Glomerular visceral epithelial cell (primary cell): ENCODE results near the gene MYOM1.
"Not testable (repeated sequence)": the region's sequence is repeated elsewhere in the genome, so short reads cannot be mapped to it uniquely, and the experiment has no call there.

ENCODE experiments used
- DNase-seq: peaks from one replicate; pipeline ENCODE4 v3.0.0-alpha.2; 2016; ENCODE audit errors: extremely low spot score

Gene MYOM1

DNA sequence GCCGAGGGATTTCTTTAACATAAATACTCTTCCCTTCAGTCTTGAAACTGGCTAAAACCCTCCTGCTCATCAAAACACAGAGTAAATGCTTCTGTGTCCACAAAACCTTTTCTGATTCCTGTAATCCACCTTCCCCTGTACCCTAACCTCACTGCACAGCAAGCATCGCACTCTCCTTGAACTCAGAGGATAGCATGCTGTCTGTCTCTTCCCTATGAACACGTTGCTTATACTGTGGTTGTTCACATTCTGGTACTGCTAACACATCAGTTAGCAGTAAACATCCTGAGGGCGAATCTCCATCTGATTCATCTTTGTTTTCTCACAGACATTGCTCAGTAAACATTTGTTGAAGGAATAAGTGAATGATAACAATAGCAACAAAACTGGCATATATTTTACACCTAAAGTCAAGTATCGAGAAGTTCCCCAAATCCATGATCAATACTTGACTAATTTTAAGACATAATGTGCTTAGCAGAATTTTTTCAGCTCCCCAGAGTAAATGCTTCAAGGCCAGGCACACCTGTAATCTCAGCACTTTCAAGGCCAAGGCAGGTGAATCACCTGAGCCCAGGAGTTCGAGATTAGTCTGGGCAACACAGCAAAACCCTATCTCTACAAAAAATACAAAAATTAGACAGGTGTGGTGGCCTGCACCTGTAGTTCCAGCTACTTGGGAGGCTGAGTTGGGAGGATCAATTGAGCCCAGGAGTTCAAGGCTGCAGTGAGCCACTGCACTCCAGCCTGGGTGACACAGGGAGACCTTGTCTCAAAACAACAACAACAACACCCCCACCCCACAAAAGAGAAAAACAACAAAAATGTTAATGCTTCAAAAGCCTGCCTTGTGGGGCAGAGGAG lies 161.2 kb downstream of the MYOM1 start:
- no peak for DNase-seq

DNA sequence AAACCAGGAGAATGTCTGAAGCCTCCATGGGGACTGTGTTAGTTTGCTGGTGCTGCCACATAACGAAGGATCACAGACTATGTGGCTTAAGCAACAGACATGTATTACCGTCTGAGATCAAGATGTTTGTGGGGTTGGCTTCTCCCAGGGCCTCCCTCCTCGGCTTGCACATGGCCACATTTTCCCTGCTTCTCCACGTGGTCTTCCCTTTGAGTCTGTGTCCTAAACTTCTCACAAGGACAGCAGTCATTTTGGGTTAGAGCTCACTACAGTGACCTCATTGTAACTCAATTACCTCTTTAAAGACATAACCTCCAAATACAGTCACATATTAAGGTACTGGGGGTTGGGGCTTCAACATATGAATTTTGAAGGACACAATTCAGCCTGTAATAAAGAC lies 162.2 kb downstream of the MYOM1 start:
- DNase-seq: no peak

DNA sequence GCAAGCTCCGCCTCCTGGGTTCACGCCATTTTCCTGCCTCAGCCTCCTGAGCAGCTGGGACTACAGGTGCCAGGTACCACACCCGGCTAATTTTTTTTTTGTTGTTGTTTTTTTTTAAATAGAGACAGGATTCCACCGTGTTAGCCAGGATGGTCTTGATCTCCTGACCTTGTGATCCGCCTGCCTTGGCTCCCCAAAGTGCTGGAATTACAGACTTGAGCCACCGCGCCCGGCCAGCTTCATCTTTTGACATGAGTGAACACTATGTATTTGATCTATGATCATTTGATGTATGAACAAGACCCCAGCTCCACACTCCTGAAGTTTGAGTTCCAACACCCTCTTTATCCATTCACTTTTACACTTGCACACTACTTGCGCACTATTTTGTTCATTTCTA lies 163.5 kb downstream of the MYOM1 start:
- DNase-seq: no peak

DNA sequence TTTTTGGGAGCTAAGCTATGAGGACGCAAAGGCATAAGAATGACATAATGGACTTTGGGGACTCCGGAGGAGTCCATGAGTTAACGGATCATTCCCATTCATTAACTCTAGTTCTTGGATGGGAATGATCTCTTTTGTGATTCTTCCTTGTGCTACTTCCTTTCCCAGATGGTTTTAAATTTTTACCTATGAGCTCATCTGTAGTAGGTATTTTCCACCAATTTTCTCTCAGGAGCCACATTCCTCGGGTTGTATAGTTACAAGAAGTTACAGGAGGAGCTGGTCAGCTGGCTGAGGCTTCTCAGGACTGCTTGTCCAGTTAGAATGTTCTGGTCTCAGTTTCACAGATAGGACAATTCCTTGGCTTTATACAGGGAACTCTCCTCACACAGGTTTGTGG lies 164.0 kb downstream of the MYOM1 start:
- DNase-seq: peak; percentile 28

DNA sequence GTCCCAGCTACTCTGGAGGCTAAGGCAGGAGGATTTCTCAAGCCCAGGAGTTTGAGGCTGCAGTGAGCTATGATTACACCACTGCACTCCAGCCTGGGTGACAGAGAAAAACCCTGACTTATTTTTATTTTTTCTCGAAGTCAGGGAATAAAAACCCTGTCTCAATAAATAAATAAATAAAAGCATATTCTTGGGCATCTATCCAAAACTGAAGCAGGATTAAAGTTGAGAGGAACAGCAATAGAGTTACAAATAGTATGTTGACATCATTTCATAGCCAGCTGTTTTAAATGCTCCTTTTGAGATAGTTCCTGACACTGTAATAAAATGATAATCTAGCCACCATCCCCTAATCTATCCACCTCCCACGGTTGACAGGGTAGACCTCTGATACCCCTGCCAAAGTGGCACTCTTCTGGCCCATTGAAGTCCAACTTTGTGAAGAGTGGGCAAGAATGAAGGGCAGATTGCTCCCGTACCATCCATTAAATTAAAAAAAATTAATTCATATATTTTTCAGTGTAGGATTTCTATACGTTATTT lies 164.5 kb downstream of the MYOM1 start:
- no peak for DNase-seq

DNA sequence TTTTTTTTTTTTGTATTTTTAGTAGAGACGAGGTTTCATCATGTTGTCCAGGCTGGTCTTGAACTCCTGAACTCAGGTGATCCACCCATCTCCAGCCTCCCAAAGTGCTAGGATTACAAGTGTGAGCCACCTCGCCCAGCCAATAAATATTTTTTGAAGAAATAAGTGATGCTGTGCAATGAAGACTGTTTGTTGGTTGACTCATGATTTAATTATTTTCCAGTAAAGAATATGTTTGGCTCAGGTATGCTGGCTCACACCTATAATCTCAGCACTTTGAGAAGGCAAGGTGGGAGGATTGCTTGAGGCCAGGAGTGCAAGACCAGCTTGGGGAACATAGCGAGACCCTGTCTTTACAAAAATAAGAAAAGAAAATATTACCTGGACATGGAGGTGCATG lies 165.0 kb downstream of the MYOM1 start:
- no peak for DNase-seq

DNA sequence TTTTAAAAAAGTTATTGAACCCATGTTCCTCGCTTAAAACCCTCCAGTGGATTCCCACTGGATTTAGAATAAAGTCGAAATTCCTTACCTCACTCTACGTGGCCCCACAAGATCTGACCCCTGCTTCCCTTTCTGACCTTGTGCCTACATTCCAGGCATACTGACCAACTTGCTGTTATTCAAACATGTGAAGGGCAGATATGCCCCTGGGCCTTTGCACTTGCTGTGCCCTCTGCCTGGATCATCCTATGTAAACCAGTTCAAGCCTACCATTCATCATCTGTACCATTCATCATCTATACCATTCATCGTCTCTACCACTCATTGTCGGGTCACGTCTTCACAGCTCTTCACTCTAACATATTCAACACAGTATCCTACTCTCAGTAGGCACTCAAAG lies 165.6 kb downstream of the MYOM1 start:
- DNase-seq: no peak

DNA sequence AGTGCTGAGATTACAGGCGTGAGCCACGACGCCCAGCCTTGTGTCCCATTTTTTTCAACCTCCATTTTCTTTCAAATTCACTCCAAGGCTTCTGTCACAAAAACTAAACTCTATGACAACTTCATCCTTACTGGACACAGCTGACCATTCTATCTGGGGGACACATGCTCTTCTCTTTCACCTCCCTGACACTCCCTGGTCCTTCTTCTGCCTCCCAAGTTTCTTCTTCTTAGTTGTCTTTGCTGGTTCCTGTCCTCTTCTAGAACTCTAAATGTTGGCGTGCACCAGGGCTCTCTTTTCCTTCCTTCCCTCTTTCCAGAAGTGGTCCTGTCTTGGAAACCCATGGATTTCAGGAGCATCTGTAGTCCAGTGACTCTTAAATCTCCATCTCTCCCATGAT lies 166.7 kb downstream of the MYOM1 start:
- DNase-seq: no peak

DNA sequence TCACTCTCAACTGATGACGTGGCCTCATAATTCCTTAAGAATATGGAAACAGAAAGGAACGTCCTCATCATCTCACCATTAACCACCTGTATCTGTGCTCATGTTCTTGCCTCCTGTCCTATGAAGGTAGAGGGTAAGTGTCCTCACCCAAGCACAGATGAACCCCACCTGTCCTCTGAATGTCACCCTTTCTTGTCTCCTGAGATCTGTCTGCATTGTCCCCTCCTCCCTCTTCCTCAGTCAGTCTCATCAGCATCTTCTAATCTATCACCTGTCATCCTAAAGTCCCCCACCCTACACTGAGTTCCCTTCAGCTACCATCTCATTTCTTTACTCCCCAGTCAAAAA lies 167.4 kb downstream of the MYOM1 start:
- no peak for DNase-seq

DNA sequence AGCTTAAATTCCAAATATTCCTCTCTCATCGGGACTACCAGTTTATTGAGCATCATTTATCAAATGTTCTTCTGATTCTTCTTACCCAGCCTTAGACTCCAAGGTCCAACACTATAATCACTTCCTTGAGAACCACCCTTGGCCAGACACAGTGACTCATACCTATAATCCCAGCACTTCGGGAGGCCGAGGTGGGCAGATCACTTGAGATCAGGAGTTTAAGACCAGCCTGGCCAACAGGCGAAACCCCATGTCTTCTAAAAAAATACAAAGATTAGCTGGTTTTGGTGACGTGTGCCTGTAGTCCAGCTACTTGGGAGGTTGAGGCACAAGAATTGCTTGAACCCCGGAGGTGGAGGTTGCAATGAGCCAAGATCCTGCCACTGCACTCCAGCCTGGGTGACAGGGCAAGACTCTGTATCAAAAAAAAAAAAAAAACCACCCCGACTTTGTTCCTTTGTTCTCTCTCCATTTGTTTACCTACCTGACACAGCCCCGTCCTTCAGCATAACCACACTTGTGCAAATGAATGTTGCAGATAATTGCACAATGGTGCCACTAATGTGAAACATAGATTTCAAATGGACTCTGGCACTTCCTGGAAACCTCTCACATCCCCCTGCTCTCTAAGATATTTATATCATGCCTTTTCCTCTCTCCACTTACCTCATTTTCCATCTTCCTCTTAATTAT lies 167.9 kb downstream of the MYOM1 start:
- peak; percentile 3 for DNase-seq

DNA sequence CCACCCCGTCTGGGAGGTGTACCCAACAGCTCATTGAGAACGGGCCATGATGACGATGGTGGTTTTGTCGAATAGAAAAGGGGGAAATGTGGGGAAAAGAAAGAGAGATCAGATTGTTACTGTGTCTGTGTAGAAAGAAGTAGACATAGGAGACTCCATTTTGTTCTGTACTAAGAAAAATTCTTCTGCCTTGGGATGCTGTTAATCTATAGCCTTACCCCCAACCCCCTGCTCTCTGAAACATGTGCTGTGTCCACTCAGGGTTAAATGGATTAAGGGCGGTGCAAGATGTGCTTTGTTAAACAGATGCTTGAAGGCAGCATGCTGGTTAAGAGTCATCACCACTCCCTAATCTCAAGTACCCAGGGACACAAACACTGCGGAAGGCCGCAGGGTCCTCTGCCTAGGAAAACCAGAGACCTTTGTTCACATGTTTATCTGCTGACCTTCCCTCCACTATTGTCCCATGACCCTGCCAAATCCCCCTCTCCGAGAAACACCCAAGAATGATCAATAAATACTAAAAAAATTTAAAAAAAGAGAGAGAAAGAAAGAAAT lies 169.8 kb downstream of the MYOM1 start:
- not testable (repeated sequence) for DNase-seq

DNA sequence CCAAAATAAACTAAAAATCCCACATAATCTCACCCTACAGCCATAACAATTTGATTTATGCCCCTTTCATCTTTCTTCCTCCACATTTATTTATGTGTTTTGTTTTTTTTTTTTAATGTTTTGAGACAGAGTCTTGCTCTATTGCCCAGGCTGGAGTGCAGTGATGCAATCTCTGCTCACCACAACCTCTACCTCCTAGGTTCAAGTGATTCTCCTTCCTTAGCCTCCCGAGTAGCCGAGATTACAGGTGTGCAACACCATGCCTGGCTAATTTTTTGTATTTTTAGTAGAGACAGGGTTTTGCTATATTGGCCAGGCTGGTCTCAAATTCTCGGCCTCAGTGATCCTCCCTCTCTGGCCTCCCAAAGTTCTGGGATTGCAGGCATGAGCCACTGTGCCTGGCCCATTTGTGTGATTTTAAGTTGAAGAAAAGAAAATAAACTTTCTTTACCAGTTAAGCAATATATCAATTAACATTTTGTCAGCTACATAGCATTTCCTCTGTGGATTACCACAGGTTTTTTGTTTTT lies 170.9 kb downstream of the MYOM1 start:
- no peak for DNase-seq

DNA sequence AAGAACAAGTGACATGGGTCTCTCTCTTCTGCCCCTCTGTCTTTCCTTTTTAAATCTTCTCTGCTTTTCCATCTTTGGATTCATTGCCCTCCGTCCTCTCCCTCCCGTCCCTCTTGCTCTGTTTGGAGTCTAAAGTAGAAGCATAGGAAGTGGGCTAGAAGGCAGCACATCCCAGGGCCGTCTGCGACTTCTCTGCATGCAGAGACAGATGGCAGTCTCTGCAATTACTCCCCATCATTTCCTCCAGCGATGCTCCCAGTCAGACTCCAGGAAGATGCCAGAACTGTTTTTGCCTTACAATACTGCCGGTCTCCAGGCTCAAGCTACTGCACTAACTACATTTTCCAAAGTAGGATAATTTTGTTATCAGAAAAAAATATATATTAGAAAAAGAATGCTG lies 171.6 kb downstream of the MYOM1 start:
- no peak for DNase-seq

DNA sequence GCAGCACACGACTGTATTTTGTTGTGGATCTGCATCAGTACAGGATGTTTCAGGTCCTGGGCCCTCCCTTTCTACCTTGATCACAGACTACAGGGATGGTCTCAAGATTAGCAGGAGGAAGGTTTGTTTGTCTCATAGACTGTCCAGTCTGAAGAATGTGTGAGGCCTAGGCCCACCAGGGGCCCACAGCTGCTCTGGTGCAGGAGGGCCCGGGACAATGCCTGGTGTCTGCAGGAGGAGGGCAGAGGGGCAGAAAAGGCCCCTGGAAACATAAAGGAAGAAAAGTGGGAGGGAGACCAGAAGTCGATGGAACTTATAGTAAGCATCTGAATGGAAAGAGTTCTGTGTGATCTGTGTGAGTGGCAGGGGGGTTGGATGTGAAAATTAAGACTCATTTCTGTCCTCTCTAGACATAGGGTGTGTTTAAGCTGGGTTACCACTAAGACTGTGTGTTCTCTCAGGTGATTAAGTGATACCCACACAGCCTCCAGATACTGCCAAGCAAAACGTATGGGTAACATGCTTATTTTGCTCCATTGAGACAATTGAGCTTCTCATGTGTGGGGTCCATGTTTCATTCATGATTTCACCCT lies 173.5 kb downstream of the MYOM1 start:
- DNase-seq: no peak

DNA sequence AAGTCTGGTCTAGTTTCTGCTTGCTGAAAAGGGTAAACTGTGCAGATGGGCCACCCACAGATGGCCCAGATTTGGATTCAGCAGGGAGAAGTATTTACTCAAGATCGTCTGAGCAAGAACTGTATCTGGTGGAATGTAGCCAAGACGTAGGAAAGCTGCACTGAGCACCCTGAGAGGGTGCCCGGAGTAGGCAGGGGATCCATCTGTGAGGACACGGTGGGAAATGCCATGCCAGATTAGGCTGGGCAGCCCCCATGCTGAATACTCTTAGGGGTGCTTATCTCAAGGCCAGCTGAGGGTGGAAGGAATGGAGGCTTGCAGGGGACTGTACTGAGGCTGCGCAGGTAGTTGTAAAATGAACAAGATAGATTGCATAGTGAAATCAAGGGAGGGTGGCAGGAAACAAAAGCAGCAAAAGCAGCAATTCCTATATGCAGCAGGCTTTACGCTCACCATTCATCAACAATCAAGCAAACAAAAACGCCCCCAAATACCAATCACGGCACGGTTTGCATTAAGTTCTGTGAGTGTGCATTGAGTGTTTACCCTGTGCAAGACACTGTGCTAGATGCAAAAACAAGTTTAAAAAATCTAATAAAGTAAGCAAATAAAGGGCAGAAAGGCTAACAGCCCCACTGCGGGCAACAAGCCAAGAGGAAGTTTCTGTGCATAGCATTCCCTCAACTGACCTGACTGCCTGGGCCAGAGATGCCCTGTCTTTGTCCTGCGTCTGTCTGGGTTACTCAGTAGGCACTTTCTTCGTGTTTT lies 174.7 kb downstream of the MYOM1 start:
- DNase-seq: peak; percentile 16

DNA sequence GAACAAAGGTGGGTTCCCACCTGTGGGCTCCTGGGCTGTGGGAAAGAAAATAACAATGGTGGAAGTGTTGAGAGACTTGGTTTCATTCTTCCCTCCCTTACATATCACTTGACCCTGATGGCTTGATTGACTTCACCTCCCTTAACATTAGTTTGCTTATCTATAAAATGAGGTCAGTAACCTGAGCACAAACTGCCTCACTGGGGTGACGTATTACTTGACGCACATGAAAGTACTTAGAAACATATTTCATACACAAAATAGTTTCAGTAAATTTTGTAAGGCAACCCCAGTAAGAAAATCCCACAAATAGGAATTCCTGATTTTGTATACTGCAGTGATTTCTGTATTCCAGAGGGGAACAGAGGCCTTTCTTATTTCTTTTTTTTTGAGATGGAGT lies 177.4 kb downstream of the MYOM1 start:
- DNase-seq: no peak

DNA sequence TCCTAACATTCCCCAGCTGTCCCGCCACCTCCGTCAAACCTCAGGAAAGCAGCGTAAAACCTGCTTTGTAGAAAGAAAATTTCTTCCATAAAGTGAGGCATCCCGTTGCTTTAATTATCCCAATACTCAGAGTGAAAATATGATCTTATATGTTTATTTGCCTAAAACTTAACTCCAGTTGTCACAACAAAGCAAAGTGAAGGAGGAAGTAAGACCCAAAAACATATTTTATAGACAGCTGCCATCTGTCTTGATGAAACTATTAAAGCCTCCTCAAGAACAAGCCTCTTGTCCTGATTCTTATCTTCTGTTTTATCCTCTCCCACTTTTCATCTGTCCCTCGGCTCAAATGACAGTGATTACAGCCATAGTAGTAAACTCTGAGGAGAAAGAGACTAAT lies 177.9 kb downstream of the MYOM1 start:
- no peak for DNase-seq

DNA sequence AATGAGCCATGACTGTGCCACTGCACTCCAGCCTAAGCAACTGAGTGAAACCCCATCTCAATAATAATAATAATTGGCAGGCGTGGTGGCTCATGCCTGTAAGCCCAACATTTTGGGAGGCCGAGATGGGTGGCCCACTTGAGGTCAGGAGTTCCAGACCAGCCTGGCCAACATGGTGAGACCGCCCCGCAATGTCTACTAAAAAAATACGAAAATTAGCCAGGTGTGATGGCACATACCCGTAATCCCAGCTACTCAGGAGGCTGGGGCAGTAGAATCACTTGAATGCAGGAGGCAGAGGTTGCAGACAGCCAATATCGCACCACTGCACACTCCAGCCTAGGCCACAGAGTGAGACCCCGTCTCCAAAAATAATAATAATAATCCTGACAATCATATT lies 178.9 kb downstream of the MYOM1 start:
- no peak for DNase-seq

DNA sequence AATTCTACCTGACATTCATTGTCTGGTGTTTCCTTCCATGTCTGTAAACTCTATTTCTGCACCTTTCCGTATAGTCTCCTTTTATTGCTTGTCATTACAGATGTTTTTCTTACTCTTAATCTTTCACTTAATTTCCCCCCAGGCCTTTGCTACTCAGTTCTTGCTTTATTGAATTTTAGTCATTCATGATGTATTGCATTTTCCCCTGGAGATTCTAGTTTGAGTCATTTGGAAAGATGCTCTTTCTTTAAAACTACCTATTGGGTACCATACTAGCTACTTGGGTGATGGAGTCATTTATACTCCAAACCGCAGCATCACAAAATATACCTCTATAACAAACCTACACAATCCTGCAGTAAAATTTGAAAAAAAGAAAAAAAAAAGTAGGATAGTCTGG lies 179.6 kb downstream of the MYOM1 start:
- no peak for DNase-seq

DNA sequence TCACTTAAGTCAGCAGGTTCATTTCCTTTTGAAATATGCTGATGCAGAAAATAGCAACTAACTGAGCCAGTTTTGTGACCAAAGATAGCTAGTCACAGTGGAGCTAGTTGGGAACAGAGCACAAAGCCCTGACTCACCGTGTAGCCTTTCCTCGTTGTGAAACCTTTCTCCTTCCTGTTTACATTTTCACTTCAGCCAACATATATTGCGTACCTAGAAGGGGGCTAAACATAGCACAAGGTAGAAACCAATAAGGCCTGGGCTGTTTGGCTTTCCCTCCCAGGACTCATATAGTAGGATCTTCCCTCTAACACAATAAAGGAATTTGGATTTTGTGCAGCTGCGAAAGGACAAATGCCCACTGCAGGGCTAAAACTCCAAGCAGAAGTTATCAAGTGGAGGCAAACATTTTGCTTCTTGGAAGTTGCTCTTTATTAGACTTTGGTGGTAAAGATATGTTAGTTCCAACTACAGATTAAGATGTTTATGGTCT lies 182.3 kb downstream of the MYOM1 start:
- DNase-seq: no peak

DNA sequence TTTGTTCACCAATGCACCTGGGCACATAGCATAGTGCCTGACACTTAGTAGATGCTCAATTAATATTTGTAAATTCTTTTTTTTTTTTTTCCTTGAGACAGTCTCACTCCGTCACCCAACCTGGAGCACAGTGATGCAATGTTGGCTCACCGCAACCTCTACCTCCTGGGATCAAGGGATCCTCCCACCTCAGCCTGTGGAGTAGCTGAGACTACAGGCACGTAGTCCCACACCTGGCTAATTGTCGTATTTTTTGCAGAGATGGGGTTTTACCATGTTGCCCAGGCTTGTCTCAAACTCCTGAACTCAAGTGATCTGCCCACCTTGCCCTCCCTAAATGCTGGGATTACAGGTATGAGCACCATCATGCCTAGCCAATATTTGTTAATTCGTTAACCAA lies 183.7 kb downstream of the MYOM1 start:
- DNase-seq: no peak
